Suppressor macrophage treated with lipopolysaccharide for 4 hours (primary cell): ENCODE measurements around the gene IFIT3.

Experiments used
- DNase-seq: peaks from one replicate; pipeline ENCODE4 v3.0.0-alpha.2; 2020

The IFIT3 gene

DNA sequence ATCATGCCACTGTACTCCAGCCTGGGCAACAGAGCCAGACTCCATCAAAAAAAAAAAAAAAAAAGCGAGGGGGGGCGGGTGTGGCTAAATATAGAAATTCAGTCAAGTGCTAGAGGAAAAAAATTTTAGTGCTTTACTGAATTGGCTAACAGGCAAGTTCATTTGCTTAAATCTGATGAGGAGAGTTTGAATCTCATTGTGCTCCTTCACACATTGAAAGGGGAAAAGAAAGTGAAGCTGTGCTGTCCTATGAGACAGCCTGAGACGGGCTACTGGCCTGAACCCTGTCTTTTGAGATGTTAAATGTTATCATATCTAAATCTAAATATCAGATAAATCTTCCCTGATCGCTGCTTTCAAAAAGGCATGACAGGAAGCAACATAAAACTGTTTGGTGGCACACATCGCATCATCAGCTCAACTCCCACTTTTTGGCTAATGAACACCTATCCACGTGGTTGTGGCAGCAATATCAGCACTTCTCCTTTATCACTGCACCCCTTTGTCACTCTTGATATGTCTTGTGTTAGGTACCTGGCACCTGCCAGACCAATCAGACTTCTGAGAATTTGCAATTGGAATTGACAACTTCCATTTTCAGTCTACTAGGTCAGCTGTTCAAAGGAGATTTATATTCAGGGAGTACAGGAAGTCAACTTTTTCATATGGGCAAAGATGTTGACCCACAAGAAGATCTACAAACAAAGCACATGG lies 36.1 kb downstream of the IFIT3 start:
- peak; percentile 65 for DNase-seq

GRCh38 chr10:89364531-89364930 lies 36.7 kb downstream of the IFIT3 start:
- DNase-seq: peak; percentile 62

- no peak for DNase-seq
These were observed 39.7 kb downstream of the IFIT3 start for GRCh38 chr10:89367529-89367928.

- DNase-seq: no peak
These were observed 40.3 kb downstream of the IFIT3 start for GRCh38 chr10:89368129-89368528.

GRCh38 chr10:89369156-89370105 lies 41.6 kb downstream of the IFIT3 start:
- DNase-seq: peak; percentile 41

DNA sequence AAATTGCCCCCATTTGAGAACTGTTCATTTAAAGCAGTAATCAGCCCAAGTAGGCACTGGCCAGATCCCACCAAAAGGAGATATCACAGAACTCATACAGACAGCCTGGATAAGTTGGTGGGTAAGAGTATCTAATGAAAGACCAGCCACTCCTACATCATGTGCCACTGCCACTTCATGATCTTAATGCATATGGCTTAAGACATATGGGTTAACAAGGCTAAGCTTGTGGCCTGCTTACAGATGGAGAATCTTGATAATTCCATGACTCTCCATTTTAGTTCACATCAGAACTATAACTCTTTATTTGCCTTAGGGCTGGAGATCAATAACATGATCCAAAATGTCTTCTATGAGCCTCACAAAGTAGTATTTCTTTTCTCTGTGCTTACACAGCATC lies 43.3 kb downstream of the IFIT3 start:
- no peak for DNase-seq

DNA sequence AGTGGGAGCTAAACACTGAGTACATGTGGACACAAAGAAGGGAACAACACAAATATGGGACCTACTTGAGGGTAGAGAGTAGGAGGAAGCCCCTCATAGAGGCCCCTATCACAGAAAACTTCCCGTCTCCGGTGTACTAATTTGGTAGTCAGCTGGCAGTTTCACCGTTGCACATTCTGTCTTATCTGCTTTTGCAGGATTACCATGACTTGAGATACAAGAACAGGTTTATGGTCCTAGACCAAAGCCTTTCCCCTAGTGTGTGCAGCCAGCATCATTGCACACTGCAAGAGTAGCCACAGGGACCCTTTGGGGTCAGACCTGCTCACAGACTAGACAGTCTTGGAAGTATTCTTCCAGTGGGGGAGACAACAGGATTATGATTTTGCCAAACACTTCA lies 44.2 kb downstream of the IFIT3 start:
- no peak for DNase-seq

GRCh38 chr10:89373916-89374711 lies 46.3 kb downstream of the IFIT3 start:
- peak; percentile 77 for DNase-seq

DNA sequence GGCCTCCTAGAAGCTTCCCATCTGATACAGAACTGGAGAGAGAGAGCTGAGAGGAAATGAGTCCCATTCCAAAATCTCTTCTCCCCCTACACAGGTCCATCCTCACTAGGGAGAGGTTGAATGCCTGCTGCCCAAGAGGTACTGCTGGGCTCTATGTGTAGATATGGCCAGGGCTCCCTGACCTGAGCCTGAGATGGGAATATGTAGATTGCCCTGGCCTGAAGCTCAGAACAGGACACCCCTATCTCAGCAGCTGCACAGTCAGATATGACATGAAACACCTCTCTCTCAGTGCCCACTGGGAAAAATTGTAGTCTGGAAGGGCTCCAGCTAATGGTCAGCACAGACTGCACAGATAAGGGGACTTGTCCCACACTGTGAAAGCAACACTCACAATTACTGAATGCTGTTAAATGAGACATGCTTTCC lies 46.9 kb downstream of the IFIT3 start:
- no peak for DNase-seq

GRCh38 chr10:89377705-89378637 lies 50.2 kb downstream of the IFIT3 start, which contains the start of gene IFIT1B:
IFIT1B (plus strand) TSS chr10:89378056; CDS start chr10:89378136, 80 bp downstream.
- DNase-seq: no peak

- DNase-seq: no peak
These were observed 51.3 kb downstream of the IFIT3 start for GRCh38 chr10:89379103-89379502.

DNA sequence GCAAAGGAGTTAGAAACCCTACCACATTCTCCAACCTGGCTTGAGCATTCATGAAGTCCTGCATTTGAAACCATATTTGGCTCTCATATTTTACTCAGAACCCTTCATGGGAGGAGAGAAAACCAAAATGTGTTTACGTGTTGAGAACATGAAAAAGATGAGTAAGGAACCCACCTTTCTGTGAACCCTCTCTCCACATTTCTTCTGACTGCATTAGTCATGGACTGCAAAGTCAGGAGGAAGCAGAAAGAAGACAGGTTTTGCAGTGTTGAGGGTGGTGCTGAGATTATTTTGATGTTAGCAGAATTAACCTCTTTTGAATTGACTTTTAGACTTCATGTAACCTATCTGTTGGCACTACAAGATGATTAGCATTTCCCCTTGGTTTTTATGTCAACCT lies 55.0 kb downstream of the IFIT3 start:
- no peak for DNase-seq

DNA sequence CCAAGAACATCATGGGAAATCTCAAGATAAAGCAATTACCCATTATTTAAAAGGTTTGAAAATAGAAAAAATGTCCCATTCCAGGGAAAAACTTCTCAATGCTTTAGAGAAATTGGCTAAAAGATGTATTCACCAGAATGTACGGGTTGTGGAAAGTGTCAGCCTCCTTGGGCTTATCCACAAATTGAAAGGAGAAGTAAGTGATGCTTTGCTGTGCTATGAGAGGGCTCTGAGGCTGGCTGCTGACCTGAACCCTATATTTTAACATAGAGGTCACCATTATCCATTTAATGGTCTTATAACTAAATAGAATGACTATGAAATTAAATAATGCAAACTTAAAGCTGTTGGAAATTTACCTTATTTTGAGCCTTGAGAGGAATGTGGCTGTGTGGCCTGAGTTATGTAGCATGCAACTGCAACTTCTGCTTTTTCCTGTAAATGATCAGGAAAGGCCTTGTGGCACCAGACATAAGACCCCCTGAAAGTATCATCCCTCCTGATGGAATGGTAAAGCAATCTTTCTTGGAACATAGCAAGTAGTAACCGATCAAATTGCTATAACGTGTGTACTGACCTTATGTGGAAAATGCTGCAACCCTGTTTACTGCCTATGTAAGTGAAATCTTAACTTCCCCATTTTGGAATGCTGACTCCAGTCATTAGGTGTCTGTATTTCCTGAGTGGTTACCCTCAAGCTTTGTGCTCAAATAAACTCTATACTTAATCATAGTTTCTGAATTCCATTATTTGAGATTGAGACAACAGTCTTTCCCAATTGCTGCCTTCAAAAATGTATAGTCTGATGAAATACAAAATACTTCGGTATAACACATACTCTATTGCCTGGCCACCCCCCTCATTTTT lies 56.9 kb downstream of the IFIT3 start:
- peak; percentile 92 for DNase-seq

GRCh38 chr10:89388806-89389205 lies 61.0 kb downstream of the IFIT3 start:
- no peak for DNase-seq

DNA sequence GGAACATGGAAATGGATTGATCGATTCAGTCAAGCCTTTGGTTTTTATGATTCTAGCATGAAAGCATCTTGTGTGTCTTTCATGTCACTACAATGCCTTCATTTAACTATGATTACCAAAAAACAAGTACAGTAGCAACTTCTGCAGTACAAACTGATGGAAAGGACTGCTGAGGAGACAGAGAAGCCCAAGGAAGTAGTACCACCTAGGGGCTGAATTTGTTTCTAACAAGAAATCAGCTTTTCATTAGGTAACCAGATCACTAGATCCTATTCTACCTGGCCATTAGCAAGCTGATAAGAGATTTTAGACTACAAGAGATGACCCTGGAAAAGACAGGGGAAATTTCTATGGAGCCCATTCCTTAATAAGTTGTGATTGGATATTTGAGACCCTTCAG lies 61.5 kb downstream of the IFIT3 start:
- DNase-seq: no peak
